H1 (cell line): ENCODE measurements around the gene SMAGP. TPM values are rescaled to one million over a fixed set of nuclear protein-coding genes. Genes with fewer than 3 reads are reported as not detected.

Source experiments
- CTCF ChIA-PET: fragments of 300-600 bp; sonication (Branson Sonifier 250); formaldehyde crosslinking; loops from one replicate; lab custom pipeline; 2021; ENCODE audit not compliant: partially characterized antibody; lab: Charles Lee
- POLR2A ChIA-PET: fragments of 300-600 bp; sonication (Branson Sonifier 250); formaldehyde crosslinking; loops from one replicate; lab custom pipeline; 2021; ENCODE audit warnings: inconsistent platforms; ENCODE audit not compliant: partially characterized antibody; lab: Charles Lee
- DNase-seq, 2 experiments: peaks; one replicate each; pipeline versions ENCODE4 v3.0.0 to v3.0.0-alpha.2; 2010 to 2022; ENCODE audit warnings: low spot score in 2 of 2, low read depth in 1 of 2, mixed read lengths in 1 of 2
- FAIRE-seq: peaks from 2 replicates; lab custom pipeline; 2011; peaks lifted over from hg19 to GRCh38; lab: Jason Lieb, UNC
- H2AFZ ChIP-seq: 2 replicates; pipeline ENCODE4 v1.8.1; 2012; ENCODE audit warnings: low read length, inconsistent platforms
- H2AK5ac ChIP-seq: 2 replicates; pipeline ENCODE4 v1.6.1; 2013; ENCODE audit warnings: low read depth, low read length
- H2BK120ac ChIP-seq: replicated peaks from 2 replicates; pipeline ENCODE3; 2013; ENCODE audit warnings: low read depth, low read length, inconsistent platforms
- H2BK12ac ChIP-seq: 2 replicates; pipeline ENCODE4 v1.6.1; 2013; ENCODE audit warnings: low read depth, low read length
- H2BK15ac ChIP-seq: 2 replicates; pipeline ENCODE4 v1.6.1; 2013; ENCODE audit warnings: low read length
- H2BK20ac ChIP-seq: 2 replicates; pipeline ENCODE4 v1.6.1; 2013; ENCODE audit warnings: low read length
- H2BK5ac ChIP-seq: 2 replicates; pipeline ENCODE4 v1.6.1; 2013; ENCODE audit warnings: low read depth, low read length
- H3K14ac ChIP-seq: 2 replicates; pipeline ENCODE4 v1.6.1; 2013; ENCODE audit warnings: inconsistent platforms; ENCODE audit not compliant: insufficient read length
- H3K18ac ChIP-seq: 2 replicates; pipeline ENCODE4 v1.6.1; 2013; ENCODE audit warnings: low read length; ENCODE audit errors: extremely low read depth
- H3K23ac ChIP-seq: 2 replicates; pipeline ENCODE4 v1.6.1; 2013; ENCODE audit warnings: inconsistent platforms; ENCODE audit not compliant: insufficient read length
- H3K23me2 ChIP-seq: 2 replicates; pipeline ENCODE4 v1.6.1; 2013; ENCODE audit warnings: low read depth, low read length
- H3K27ac ChIP-seq: 2 replicates; pipeline ENCODE4 v1.6.1; 2011; ENCODE audit warnings: low read depth, low read length, inconsistent platforms
- H3K27me3 ChIP-seq, 4 experiments: replicated peaks in 1 of 4; 1 replicate in 1 of 4; 2 replicates in 3 of 4; pipeline versions ENCODE4 v1.6.1 to v1.8.1; 2011 to 2013; ENCODE audit warnings: low read length in 3 of 4, mild to moderate bottlenecking in 3 of 4, inconsistent platforms in 2 of 4, mixed read lengths in 2 of 4, moderate library complexity in 1 of 4; ENCODE audit not compliant: control insufficient read depth in 3 of 4, insufficient read depth in 3 of 4; ENCODE audit errors: extremely low read depth in 1 of 4
- H3K36me3 ChIP-seq, 4 experiments: 2 replicates each; pipeline versions ENCODE4 v1.6.1 to v1.8.1; 2011 to 2013; ENCODE audit warnings: mild to moderate bottlenecking in 4 of 4, low read length in 3 of 4, moderate library complexity in 2 of 4, control low read depth in 1 of 4, inconsistent platforms in 1 of 4; ENCODE audit not compliant: insufficient read depth in 4 of 4, control insufficient read depth in 2 of 4
- H3K4ac ChIP-seq: replicated peaks from 2 replicates; pipeline ENCODE3; 2013; ENCODE audit warnings: low read length, low read depth, mixed read lengths, inconsistent platforms; ENCODE audit not compliant: insufficient read length
- H3K4me1 ChIP-seq, 4 experiments: replicated peaks in 1 of 4; 1 replicate in 1 of 4; 2 replicates in 3 of 4; pipeline versions ENCODE4 v1.6.1 to v1.8.1; 2011 to 2013; ENCODE audit warnings: low read length in 3 of 4, inconsistent platforms in 2 of 4, mixed read lengths in 1 of 4; ENCODE audit not compliant: insufficient read depth in 4 of 4, control insufficient read depth in 3 of 4
- H3K4me2 ChIP-seq, 2 experiments: 2 replicates each; pipeline versions ENCODE4 v1.6.1 to v1.8.1; 2011 to 2013; ENCODE audit warnings: low read depth in 2 of 2, low read length in 2 of 2, control low read depth in 1 of 2, inconsistent platforms in 1 of 2, mild to moderate bottlenecking in 1 of 2; ENCODE audit not compliant: insufficient read depth in 1 of 2
- H3K4me3 ChIP-seq, 4 experiments: fragments of 200-600, 300-600 bp in 1 of 4; sonication (generic), shearing (Covaris generic), sonication (Bioruptor Twin) in 1 of 4; 2 replicates each; pipeline versions ENCODE4 v1.5.1 to v1.8.1; 2011 to 2016; ENCODE audit warnings: low read length in 4 of 4, low read depth in 3 of 4, control low read depth in 2 of 4, inconsistent platforms in 2 of 4, mild to moderate bottlenecking in 2 of 4, mixed read lengths in 1 of 4, moderate library complexity in 1 of 4; ENCODE audit not compliant: insufficient read depth in 2 of 4; ENCODE audit errors: extremely low read depth in 1 of 4
- H3K56ac ChIP-seq: replicated peaks from 2 replicates; pipeline ENCODE3; 2013; ENCODE audit warnings: low read depth, mild to moderate bottlenecking, mixed read lengths, low read length, inconsistent platforms; ENCODE audit not compliant: insufficient read length
- H3K79me1 ChIP-seq: 2 replicates; pipeline ENCODE4 v1.6.1; 2013; ENCODE audit warnings: low read depth, low read length, control low read depth
- H3K79me2 ChIP-seq, 2 experiments: 2 replicates each; pipeline versions ENCODE4 v1.6.1 to v1.8.1; 2012 to 2013; ENCODE audit warnings: low read length in 2 of 2, mild to moderate bottlenecking in 2 of 2, inconsistent platforms in 1 of 2; ENCODE audit not compliant: insufficient read depth in 2 of 2, control insufficient read depth in 1 of 2
- H3K9ac ChIP-seq, 4 experiments: replicated peaks in 1 of 4; 1 replicate in 1 of 4; 2 replicates in 3 of 4; pipeline versions ENCODE4 v1.6.1 to v1.8.1; 2011 to 2013; ENCODE audit warnings: low read depth in 3 of 4, low read length in 3 of 4, control low read depth in 2 of 4, mild to moderate bottlenecking in 2 of 4, moderate library complexity in 2 of 4, inconsistent platforms in 1 of 4; ENCODE audit errors: extremely low read depth in 1 of 4
- H3K9me3 ChIP-seq, 2 experiments: 2 replicates each; pipeline versions ENCODE4 v1.6.1 to v1.8.1; 2012 to 2013; ENCODE audit warnings: mild to moderate bottlenecking in 2 of 2, moderate library complexity in 2 of 2, control low read depth in 1 of 2, inconsistent platforms in 1 of 2, low read depth in 1 of 2, low read length in 1 of 2, mixed read lengths in 1 of 2; ENCODE audit not compliant: insufficient read depth in 2 of 2
- H4K20me1 ChIP-seq, 2 experiments: replicated peaks in 1 of 2; 2 replicates each; pipeline versions ENCODE3 to v1.8.1; 2011 to 2013; ENCODE audit warnings: inconsistent platforms in 2 of 2, low read length in 2 of 2, mild to moderate bottlenecking in 1 of 2; ENCODE audit not compliant: insufficient read depth in 2 of 2, control insufficient read depth in 1 of 2
- H4K5ac ChIP-seq: 2 replicates; pipeline ENCODE4 v1.6.1; 2013; ENCODE audit warnings: low read length, low read depth, mixed read lengths, inconsistent platforms; ENCODE audit not compliant: insufficient read length
- H4K8ac ChIP-seq: 2 replicates; pipeline ENCODE4 v1.8.0; 2013; ENCODE audit warnings: mild to moderate bottlenecking, moderate library complexity, low read length, inconsistent platforms; ENCODE audit not compliant: insufficient read depth; ENCODE audit errors: extremely low read depth
- H4K91ac ChIP-seq: replicated peaks from 2 replicates; pipeline ENCODE3; 2013; ENCODE audit warnings: low read length, mixed read lengths, inconsistent platforms; ENCODE audit not compliant: insufficient read length
- BACH1 ChIP-seq: IDR thresholded peaks from 2 replicates; pipeline ENCODE4 v1.6.1; 2012; ENCODE audit warnings: low read length, improper control_type of control experiment
- CBX5 ChIP-seq: fragments of 300-800, 300-1000 bp; sonication (generic); IDR thresholded peaks from 2 replicates; pipeline ENCODE4 v1.7.1; 2016; ENCODE audit warnings: antibody characterized with exemption, low read length, low read depth
- CEBPB ChIP-seq: IDR thresholded peaks from 2 replicates; pipeline ENCODE4 v1.6.1; 2012; ENCODE audit warnings: low read depth, low read length
- EP300 ChIP-seq, 2 experiments: IDR thresholded peaks; 1 replicate in 1 of 2; 2 replicates in 1 of 2; pipeline ENCODE4 v1.6.1; 2011 to 2012; ENCODE audit warnings: low read depth in 2 of 2, low read length in 2 of 2, mild to moderate bottlenecking in 2 of 2, borderline replicate concordance in 1 of 2, inconsistent platforms in 1 of 2, moderate library complexity in 1 of 2
- MAX ChIP-seq: IDR thresholded peaks from 2 replicates; pipeline ENCODE4 v1.6.1; 2012; ENCODE audit warnings: inconsistent platforms
- NANOG ChIP-seq: IDR thresholded peaks from 2 replicates; pipeline ENCODE4 v1.6.1; 2011; ENCODE audit warnings: low read length, low read depth, mild to moderate bottlenecking, inconsistent platforms; ENCODE audit not compliant: insufficient read depth, poor library complexity, severe bottlenecking
- RBBP5 ChIP-seq: IDR thresholded peaks from 2 replicates; pipeline ENCODE4 v1.7.1; 2012; ENCODE audit warnings: low read depth, mild to moderate bottlenecking, inconsistent platforms, low read length, moderate library complexity, borderline replicate concordance
- RNF2 ChIP-seq: fragments of 200-900, 300-1000 bp; sonication (generic); IDR thresholded peaks from 2 replicates; pipeline ENCODE4 v1.7.1; 2016; ENCODE audit warnings: borderline replicate concordance, low read depth, mild to moderate bottlenecking, antibody characterized with exemption, low read length; ENCODE audit not compliant: poor library complexity, severe bottlenecking; ENCODE audit errors: missing control alignments
- SRF ChIP-seq: IDR thresholded peaks from 2 replicates; pipeline ENCODE4 v1.6.1; 2011; ENCODE audit warnings: mild to moderate bottlenecking, low read depth, low read length, moderate library complexity
- WGBS, 2 experiments: shearing (Covaris generic) in 1 of 2; methylation state at CpG; one replicate each; pipeline versions ENCODE4 v1.1.6 to v1.1.7; 2013 to 2015; ENCODE audit warnings: low lambda C conversion rate in 2 of 2, mixed read lengths in 2 of 2, inconsistent platforms in 1 of 2, low coverage in 1 of 2, missing lambda C conversion rate in 1 of 2; ENCODE audit not compliant: insufficient replicate concordance in 2 of 2, insufficient coverage in 1 of 2, insufficient read length in 1 of 2; ENCODE audit errors: extremely low coverage in 1 of 2, missing lambda C conversion rate in 1 of 2; 5-methylcytosine and 5-hydroxymethylcytosine counted together
- polyA plus RNA-seq, 7 experiments: library from polyadenylated mRNA; depleted of rRNA in 3 of 7; stranded (reverse) in 5 of 7; unstranded in 2 of 7; fragments of >200 nt in 5 of 7; fragments of 200-250 nt in 2 of 7; gene quantifications; 1 replicate in 5 of 7; 2 replicates in 1 of 7; 4 replicates in 1 of 7; pipeline versions ENCODE4 v1.2.1 to v1.2.3, GENCODE V29; 2011 to 2013; ENCODE audit warnings: missing spikeins in 2 of 7, mixed read lengths in 2 of 7
- total RNA-seq: library from RNA; stranded (reverse); fragmentation: NEBNext Ultra II Directional; extraction: Animal tissue kit (Norgen Biotek cat#: 25700); gene quantifications from 2 replicates; pipeline ENCODE4 v1.2.1, GENCODE V29; 2021
- TF ChIP-seq, protein P1 (sequence below): IDR thresholded peaks from 2 replicates; pipeline ENCODE4 v1.6.1; 2012; ENCODE audit warnings: inconsistent platforms

The SMAGP gene
- total and polyA plus RNA-seq, 2 of the 8 experiments (the other 6 are each of a cell fraction or from before 2014, with no cell fraction given) = 9.4 to 12.7 TPM

DNA sequence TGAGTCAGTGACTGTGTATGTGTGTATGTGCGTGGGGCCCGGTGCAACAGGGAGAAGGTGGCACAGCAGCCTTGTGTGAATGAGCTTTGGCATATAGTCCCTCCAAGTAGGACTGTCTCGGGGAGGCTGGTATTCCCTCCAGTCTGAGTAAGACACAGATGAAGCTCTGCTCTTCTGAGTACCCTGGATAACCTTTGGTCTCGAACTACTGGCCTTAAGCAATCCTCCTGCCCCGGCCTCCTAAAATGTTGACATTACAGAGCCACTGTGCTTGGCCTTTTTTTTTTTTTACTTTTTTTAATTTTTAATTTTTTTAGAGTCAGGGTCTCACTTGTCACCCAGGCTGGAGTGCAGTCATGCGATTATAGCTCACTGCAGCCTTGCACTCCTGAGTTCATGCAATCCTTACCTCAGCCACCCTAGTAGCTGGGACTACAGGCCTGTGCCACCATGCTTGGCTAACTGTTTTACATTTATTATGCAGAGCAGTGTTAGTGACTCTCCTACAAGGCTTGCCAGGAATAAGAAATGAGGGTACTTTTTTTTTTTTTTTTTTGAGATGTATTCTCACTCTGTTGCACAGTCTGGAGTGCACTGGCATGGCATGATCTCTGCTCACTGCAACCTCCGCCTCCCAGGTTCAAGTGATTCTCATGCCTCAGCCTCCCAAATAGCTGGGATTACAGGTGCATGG is 41.0 kb downstream of the SMAGP start:
- Histone ChIP-seq H3K56ac (no peak overlapping the region), H3K27ac (no peak overlapping the region), H3K23me2 (no peaks in the 10 kb centered on the region), H4K5ac (no peak overlapping the region), H3K36me3 (peaks cover 0 to 3% (median 0%) of the 10 kb centered on the region in 4 experiments; a peak in 1 of 8 replicates), H3K14ac (no peak overlapping the region), H3K23ac (no peak overlapping the region), H2BK12ac (no peak overlapping the region), H4K8ac (no peak overlapping the region), H3K18ac (no peak overlapping the region), H4K20me1 (no peaks in the 10 kb centered on the region), H2BK15ac (no peak overlapping the region), H3K9ac (no peak overlapping the region), H2AK5ac (no peak overlapping the region), H2BK5ac (no peak overlapping the region), H3K4me1 (no peaks in the 10 kb centered on the region), H3K79me2 (no peaks in the 10 kb centered on the region), H3K9me3 (no peaks in the 10 kb centered on the region), H3K4me2 (no peak overlapping the region), H3K27me3 (no peaks in the 10 kb centered on the region), H3K4ac (no peak overlapping the region), H2AFZ (no peak overlapping the region), H3K4me3 (no peak overlapping the region), H2BK120ac (no peak overlapping the region), H2BK20ac (no peak overlapping the region), H3K79me1 (no peaks in the 10 kb centered on the region), H4K91ac (no peak overlapping the region)
- CTCF ChIA-PET = interaction anchor here (0.6 to 3.4 kb wide), 6 partner anchors 8 to 112 kb away, joined by 3 to 14 read pairs (median 8); partner anchors contain the start of gene POU6F1
- whole genome bisulfite sequencing, 2 experiments = 94% methylated on average over 7 of the region's 7 CpGs; no CpG with 5 or more reads in 1 of the 2 experiments
- FAIRE-seq = no peak
- POLR2A ChIA-PET = interaction anchor here (0.7 to 4.7 kb wide), 7 partner anchors 8 to 85 kb away, joined by 3 to 22 read pairs (median 4); partner anchors contain the start of genes DAZAP2 and POU6F1
- no peak for DNase-seq
- TF ChIP-seq MAX (no peak), NANOG (no peak), BACH1 (no peak), CBX5 (no peak), SRF (no peak), RNF2 (no peak), CEBPB (no peak), RBBP5 (no peak), EP300 (IDR thresholded peaks at IDR 0.05; ENCODE audit: borderline replicate concordance in 1 of 2, low read depth in 2 of 2, low read length in 2 of 2) (no peak)
- TF ChIP-seq, protein P1, sequence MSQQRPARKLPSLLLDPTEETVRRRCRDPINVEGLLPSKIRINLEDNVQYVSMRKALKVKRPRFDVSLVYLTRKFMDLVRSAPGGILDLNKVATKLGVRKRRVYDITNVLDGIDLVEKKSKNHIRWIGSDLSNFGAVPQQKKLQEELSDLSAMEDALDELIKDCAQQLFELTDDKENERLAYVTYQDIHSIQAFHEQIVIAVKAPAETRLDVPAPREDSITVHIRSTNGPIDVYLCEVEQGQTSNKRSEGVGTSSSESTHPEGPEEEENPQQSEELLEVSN = no peak
